Suprapubic skin (tissue), 4 donors: ENCODE data around the gene MADD. TPM values are rescaled to one million over a fixed set of nuclear protein-coding genes. Genes with fewer than 3 reads are reported as not detected.

ENCODE experiments used
- DNase-seq, 2 donors: peaks; one replicate each; pipeline ENCODE4 v3.0.0-alpha.2; 2019; ENCODE audit warnings: low spot score in 2 of 2
- H3K27ac ChIP-seq: fragments of 200-600 bp; sonication (generic); one replicate; pipeline ENCODE4 v1.5.1; 2019
- H3K27me3 ChIP-seq: fragments of 200-600 bp; sonication (generic); one replicate; pipeline ENCODE4 v1.5.1; 2019
- H3K36me3 ChIP-seq: fragments of 200-600 bp; sonication (generic); one replicate; pipeline ENCODE4 v1.5.1; 2019
- H3K4me1 ChIP-seq: fragments of 200-600 bp; sonication (generic); one replicate; pipeline ENCODE4 v1.5.1; 2019
- H3K4me3 ChIP-seq: fragments of 200-600 bp; sonication (generic); one replicate; pipeline ENCODE4 v1.5.1; 2019; ENCODE audit warnings: mild to moderate bottlenecking
- H3K9me3 ChIP-seq: fragments of 200-600 bp; sonication (generic); one replicate; pipeline ENCODE4 v1.5.1; 2019
- EP300 ChIP-seq: sonication (generic); formaldehyde crosslinking; IDR thresholded peaks from one replicate; pipeline ENCODE4 v1.6.1; 2017; ENCODE audit warnings: antibody characterized with exemption
- POLR2A ChIP-seq, 2 donors: fragments of 450-650 bp; IDR thresholded peaks; one replicate each; pipeline ENCODE4 v1.6.1; 2017; ENCODE audit warnings: antibody characterized with exemption in 2 of 2, mild to moderate bottlenecking in 2 of 2, moderate library complexity in 2 of 2
- POLR2AphosphoS5 ChIP-seq, 3 donors: sonication (generic); formaldehyde crosslinking; IDR thresholded peaks; one replicate each; pipeline ENCODE4 v1.6.1; 2017; ENCODE audit warnings: antibody characterized with exemption in 3 of 3
- WGBS: methylation state at CpG from one replicate; pipeline ENCODE4 v1.1.5; 2018; 5-methylcytosine and 5-hydroxymethylcytosine counted together
- total RNA-seq, 4 donors: library from RNA; depleted of rRNA; stranded (reverse); fragments of >200 nt; gene quantifications; one replicate each; pipeline ENCODE4 v1.1.0, GENCODE V29; 2016
- TF ChIP-seq, protein P1 (sequence below), 2 donors: fragments of 200-600 bp in 1 of 2; fragments of 450-650 bp in 1 of 2; sonication (generic) in 1 of 2; IDR thresholded peaks; one replicate each; pipeline ENCODE4 v1.5.1; 2016 to 2019; ENCODE audit warnings: antibody characterized with exemption in 2 of 2, mild to moderate bottlenecking in 1 of 2, moderate library complexity in 1 of 2

The MADD gene
- total RNA-seq, 4 donors from 2014 or later: 47.1 to 91.1 (median 71.3) TPM

DNA sequence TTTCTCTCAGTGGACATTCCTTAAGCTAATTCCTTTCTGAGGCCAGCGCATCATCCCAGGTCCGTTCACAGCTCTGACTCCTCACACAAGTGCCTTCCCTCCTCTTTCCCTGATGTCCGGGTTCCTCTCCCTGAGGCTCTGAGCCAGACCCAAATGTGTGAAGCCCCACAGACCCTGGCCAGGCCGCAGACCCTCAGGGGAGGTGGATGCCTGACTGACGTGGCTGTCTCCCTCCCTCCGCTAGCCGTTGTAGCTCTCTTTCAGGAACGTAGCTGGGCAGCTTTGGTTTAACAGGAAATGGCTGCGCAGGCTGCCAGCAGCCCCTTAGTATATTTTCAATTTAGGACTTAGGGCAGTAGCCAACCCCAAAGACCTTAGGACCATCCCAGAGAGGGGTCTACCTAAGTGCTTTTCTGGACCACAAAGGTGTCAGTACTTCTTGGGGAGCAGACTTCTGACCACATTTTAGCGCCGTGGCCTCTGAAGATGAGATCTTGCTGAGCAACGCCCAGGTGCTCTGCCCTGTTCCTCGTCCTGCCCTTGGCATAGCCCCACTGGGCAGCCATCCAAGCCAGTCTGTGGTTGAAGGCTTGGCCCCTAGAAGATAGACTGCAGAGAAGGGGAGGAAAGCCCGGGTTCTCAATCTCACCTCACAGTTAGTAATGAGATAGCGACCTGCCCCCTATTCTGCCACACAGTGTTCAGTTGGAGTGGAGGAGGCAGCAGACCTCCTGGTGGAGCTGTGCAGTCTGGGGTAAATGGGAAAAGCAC lies 55.5 kb downstream of the MADD start:
- Histone ChIP-seq H3K27me3 (no peaks in the 10 kb centered on the region), H3K4me3 (no peak overlapping the region), H3K36me3 (peaks cover 18% of the 10 kb centered on the region), H3K4me1 (peaks cover 11% of the 10 kb centered on the region), H3K9me3 (no peaks in the 10 kb centered on the region), H3K27ac (no peak overlapping the region)
- TF ChIP-seq, protein P1, sequence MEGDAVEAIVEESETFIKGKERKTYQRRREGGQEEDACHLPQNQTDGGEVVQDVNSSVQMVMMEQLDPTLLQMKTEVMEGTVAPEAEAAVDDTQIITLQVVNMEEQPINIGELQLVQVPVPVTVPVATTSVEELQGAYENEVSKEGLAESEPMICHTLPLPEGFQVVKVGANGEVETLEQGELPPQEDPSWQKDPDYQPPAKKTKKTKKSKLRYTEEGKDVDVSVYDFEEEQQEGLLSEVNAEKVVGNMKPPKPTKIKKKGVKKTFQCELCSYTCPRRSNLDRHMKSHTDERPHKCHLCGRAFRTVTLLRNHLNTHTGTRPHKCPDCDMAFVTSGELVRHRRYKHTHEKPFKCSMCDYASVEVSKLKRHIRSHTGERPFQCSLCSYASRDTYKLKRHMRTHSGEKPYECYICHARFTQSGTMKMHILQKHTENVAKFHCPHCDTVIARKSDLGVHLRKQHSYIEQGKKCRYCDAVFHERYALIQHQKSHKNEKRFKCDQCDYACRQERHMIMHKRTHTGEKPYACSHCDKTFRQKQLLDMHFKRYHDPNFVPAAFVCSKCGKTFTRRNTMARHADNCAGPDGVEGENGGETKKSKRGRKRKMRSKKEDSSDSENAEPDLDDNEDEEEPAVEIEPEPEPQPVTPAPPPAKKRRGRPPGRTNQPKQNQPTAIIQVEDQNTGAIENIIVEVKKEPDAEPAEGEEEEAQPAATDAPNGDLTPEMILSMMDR (IDR thresholded peaks at IDR 0.05): no peak
- TF ChIP-seq POLR2AphosphoS5 (IDR thresholded peaks at IDR 0.05) (no peak), EP300 (no peak), POLR2A (IDR thresholded peaks at IDR 0.05) (no peak)
- WGBS: 69% methylated on average over 13 of the region's 15 CpGs
- no peak for DNase-seq

DNA sequence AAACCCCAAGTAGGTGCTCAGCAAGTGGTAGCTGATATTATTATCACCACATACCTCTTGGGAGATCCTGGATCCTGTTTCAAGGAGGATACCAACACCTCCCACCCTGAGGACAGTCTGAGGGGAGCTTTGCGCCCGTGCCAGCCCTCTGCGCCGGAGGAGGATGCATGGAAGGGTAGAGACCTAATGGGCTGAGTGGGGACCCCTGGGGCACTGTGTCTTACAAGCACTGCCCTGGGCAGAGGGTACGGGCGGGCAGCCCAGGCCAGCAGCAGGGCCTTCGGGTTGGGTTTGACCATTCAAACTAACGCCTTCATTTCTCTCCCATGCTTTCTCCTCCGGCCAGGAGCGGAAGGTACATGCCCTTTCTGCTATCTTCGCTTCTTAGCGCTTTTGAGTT lies 56.3 kb downstream of the MADD start:
- Histone ChIP-seq H3K27me3 (no peaks in the 10 kb centered on the region), H3K9me3 (no peaks in the 10 kb centered on the region), H3K27ac (no peak overlapping the region), H3K4me3 (no peak overlapping the region), H3K36me3 (peaks cover 14% of the 10 kb centered on the region), H3K4me1 (peaks cover 17% of the 10 kb centered on the region)
- TF ChIP-seq EP300 (no peak), POLR2A (IDR thresholded peaks at IDR 0.05) (no peak), POLR2AphosphoS5 (IDR thresholded peaks at IDR 0.05) (no peak)
- TF ChIP-seq, protein P1 (IDR thresholded peaks at IDR 0.05): no peak
- WGBS: 87% methylated on average over 12 of the region's 12 CpGs
- no peak for DNase-seq

DNA sequence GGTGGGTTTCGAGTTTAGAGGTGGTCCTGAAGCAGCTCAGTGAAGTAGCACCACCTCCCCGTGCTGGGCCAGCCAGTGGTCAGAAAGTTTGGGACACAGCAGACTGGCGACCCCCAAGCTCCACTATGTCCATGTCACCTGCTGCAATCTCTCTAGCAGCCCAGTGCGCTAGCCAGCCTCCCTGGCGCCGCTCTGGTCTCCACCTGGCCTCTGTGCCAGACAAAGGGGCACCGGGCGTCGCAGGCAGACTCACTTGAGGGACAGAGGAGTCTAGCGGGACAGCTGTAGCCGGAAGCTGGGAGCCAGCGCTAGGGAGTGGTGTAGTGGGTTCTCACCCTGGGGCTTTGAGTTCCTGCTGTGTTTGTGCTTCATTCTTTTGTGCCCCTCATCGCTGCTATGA lies 57.1 kb downstream of the MADD start:
- Histone ChIP-seq H3K27me3 (no peaks in the 10 kb centered on the region), H3K36me3 (peaks cover 9% of the 10 kb centered on the region), H3K4me3 (no peak overlapping the region), H3K9me3 (no peaks in the 10 kb centered on the region), H3K27ac (no peak overlapping the region), H3K4me1 (peaks cover 26% of the 10 kb centered on the region)
- DNase-seq: no peak
- WGBS: 91% methylated on average over 13 of the region's 13 CpGs
- TF ChIP-seq POLR2AphosphoS5 (IDR thresholded peaks at IDR 0.05) (no peak), POLR2A (IDR thresholded peaks at IDR 0.05) (no peak), EP300 (no peak)
- TF ChIP-seq, protein P1 (IDR thresholded peaks at IDR 0.05): no peak

DNA sequence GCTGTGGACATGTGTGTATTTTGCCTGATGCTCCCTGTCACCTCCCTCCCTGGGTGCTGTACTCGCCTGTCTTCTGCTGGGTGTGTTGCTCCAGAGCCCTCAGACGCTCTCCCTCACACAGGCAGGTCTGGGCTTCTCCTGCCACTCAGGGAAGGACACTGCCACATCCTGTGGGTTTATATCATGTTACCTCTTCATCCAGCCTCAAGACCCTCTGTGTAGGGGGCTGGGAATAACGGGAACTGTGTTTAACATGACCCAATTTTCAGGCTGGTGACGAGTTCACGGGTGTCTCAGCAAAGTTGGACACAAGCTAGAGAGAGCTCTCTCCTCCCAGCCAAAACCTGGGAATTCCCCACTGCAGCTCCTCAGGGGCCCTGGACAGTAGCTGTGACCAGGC lies 58.0 kb downstream of the MADD start:
- Histone ChIP-seq H3K36me3 (peaks cover 5% of the 10 kb centered on the region), H3K9me3 (no peaks in the 10 kb centered on the region), H3K4me3 (no peak overlapping the region), H3K27me3 (no peaks in the 10 kb centered on the region), H3K27ac (no peak overlapping the region), H3K4me1 (peaks cover 27% of the 10 kb centered on the region)
- no peak for TF ChIP-seq EP300
- WGBS: 92% methylated on average over 5 of the region's 5 CpGs
- no peak for DNase-seq

DNA sequence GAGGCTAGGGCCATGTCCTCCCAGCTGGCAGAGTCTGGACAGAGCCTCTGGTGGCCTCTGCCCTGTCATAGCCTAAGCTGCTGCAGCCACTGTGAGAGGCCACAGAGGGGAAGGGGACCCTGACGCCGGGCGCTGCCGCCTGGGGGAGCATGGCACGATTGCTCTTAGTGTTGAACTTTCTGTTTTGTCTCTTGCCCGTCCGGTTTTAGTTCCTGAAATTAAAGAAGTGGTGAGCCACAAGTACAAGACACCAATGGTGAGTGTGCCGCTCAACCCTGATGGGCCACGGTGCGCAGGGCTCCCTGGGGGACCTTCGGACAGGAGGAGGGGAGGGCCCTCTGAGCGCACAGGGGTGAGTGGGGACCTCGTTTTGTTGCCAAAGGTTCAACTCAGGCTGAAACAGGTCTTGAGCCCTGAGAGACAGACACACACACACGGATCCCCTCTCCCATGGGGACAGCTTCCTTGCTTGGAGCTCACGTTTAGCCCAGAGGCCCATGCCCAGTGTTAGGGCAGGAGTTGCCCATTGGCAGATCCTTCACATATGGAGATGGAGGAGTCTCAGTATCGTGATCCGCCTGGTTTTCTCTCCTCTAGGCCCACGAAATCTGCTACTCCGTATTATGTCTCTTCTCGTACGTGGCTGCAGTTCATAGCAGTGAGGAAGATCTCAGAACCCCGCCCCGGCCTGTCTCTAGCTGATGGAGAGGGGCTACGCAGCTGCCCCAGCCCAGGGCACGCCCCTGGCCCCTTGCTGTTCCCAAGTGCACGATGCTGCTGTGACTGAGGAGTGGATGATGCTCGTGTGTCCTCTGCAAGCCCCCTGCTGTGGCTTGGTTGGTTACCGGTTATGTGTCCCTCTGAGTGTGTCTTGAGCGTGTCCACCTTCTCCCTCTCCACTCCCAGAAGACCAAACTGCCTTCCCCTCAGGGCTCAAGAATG lies 58.8 kb downstream of the MADD start:
- no peaks in the 10 kb centered on the region for H3K9me3 ChIP-seq
- TF ChIP-seq, protein P1 (IDR thresholded peaks at IDR 0.05): no peak
- TF ChIP-seq POLR2AphosphoS5 (IDR thresholded peaks at IDR 0.05) (no peak), POLR2A (IDR thresholded peaks at IDR 0.05) (no peak)
- 89% methylated on average over 29 of the region's 29 CpGs for WGBS
- no peak overlapping the region for H3K27ac ChIP-seq
- DNase-seq: peak in 1 of 2 donors; percentile 50
- peaks cover 27% of the 10 kb centered on the region for H3K4me1 ChIP-seq
- H3K27me3 ChIP-seq: no peaks in the 10 kb centered on the region
- peaks cover 5% of the 10 kb centered on the region for H3K36me3 ChIP-seq
- H3K4me3 ChIP-seq: no peak overlapping the region
